HUES48 (cell line): Measurements from ENCODE around the gene TRIM8.
A peak's percentile ranks its signal among the peaks of the same experiment; 100 is the strongest.

ENCODE experiments used
- H3K27ac ChIP-seq: one replicate; pipeline ENCODE4 v1.7.0; 2013; ENCODE audit warnings: low read depth, low read length, inconsistent platforms
- H3K27me3 ChIP-seq: 2 replicates; pipeline ENCODE4 v1.6.1; 2013; ENCODE audit warnings: mild to moderate bottlenecking, low read length; ENCODE audit not compliant: control insufficient read depth, insufficient read depth
- H3K36me3 ChIP-seq: 2 replicates; pipeline ENCODE4 v1.6.1; 2013; ENCODE audit warnings: low read length; ENCODE audit not compliant: control insufficient read depth, insufficient read depth
- H3K4me1 ChIP-seq: 2 replicates; pipeline ENCODE4 v1.6.1; 2013; ENCODE audit warnings: mild to moderate bottlenecking, low read length; ENCODE audit not compliant: control insufficient read depth, insufficient read depth
- H3K4me3 ChIP-seq: 2 replicates; pipeline ENCODE4 v1.5.1; 2013; ENCODE audit warnings: mild to moderate bottlenecking, low read depth, low read length
- H3K9ac ChIP-seq: 2 replicates; pipeline ENCODE4 v1.6.1; 2013; ENCODE audit warnings: mild to moderate bottlenecking, low read depth, low read length, moderate library complexity
- H3K9me3 ChIP-seq: 2 replicates; pipeline ENCODE4 v1.6.1; 2013; ENCODE audit warnings: low read length; ENCODE audit not compliant: control insufficient read depth, insufficient read depth

Gene TRIM8

GRCh38 chr10:102644066-102644645 lies at the start of gene TRIM8:
TSS of gene TRIM8 (plus strand) at chr10:102644479. CDS start at chr10:102644618, 139 bp downstream.
- peak within 1 kb of the TSS; percentile 75 for H3K4me3 ChIP-seq
- H3K36me3 ChIP-seq, result no peaks in the 10 kb centered on the region
- peaks cover 22% of the 10 kb centered on the region for H3K4me1 ChIP-seq
- no peaks in the 10 kb centered on the region for H3K9me3 ChIP-seq
- H3K27me3 ChIP-seq, result no peaks in the 10 kb centered on the region
- H3K27ac ChIP-seq, result peak within 1 kb of the TSS; percentile 98
- H3K9ac ChIP-seq, result peak within 1 kb of the TSS; percentile 73

GRCh38 chr10:102595293-102595692 lies 49.0 kb upstream of the TRIM8 start:
- H3K4me1 ChIP-seq, result peaks cover 8% of the 10 kb centered on the region; the same call in 1 of the 2 replicates
- no peaks in the 10 kb centered on the region for H3K9me3 ChIP-seq
- no peaks in the 10 kb centered on the region; the same call in 1 of the 2 replicates for H3K36me3 ChIP-seq
- no peaks in the 10 kb centered on the region for H3K27me3 ChIP-seq
- peak overlapping the region; percentile 31 for H3K27ac ChIP-seq
- no peak overlapping the region for H3K9ac ChIP-seq
- H3K4me3 ChIP-seq, result no peak overlapping the region

GRCh38 chr10:102595897-102596296 lies 48.4 kb upstream of the TRIM8 start:
- Histone ChIP-seq H3K36me3 (no peaks in the 10 kb centered on the region; the same call in 1 of the 2 replicates), H3K9me3 (no peaks in the 10 kb centered on the region), H3K4me3 (no peak overlapping the region), H3K4me1 (peaks cover 8% of the 10 kb centered on the region; the same call in 1 of the 2 replicates), H3K9ac (no peak overlapping the region), H3K27ac (peak overlapping the region; percentile 39), H3K27me3 (no peaks in the 10 kb centered on the region)

GRCh38 chr10:102596506-102596971 lies 47.7 kb upstream of the TRIM8 start:
- no peak overlapping the region for H3K4me3 ChIP-seq
- peaks cover 8% of the 10 kb centered on the region; the same call in 1 of the 2 replicates for H3K4me1 ChIP-seq
- no peaks in the 10 kb centered on the region for H3K27me3 ChIP-seq
- no peaks in the 10 kb centered on the region for H3K9me3 ChIP-seq
- H3K9ac ChIP-seq, result no peak overlapping the region
- no peaks in the 10 kb centered on the region; the same call in 1 of the 2 replicates for H3K36me3 ChIP-seq
- peak overlapping the region; percentile 39 for H3K27ac ChIP-seq

- H3K9me3 ChIP-seq, result no peaks in the 10 kb centered on the region
- peaks cover 8% of the 10 kb centered on the region; the same call in 1 of the 2 replicates for H3K4me1 ChIP-seq
- H3K27me3 ChIP-seq, result no peaks in the 10 kb centered on the region
- H3K9ac ChIP-seq, result no peak overlapping the region
- no peak overlapping the region for H3K27ac ChIP-seq
- H3K36me3 ChIP-seq, result no peaks in the 10 kb centered on the region; the same call in 1 of the 2 replicates
- no peak overlapping the region for H3K4me3 ChIP-seq
These were observed 46.9 kb upstream of the TRIM8 start for GRCh38 chr10:102597131-102597991.

- H3K36me3 ChIP-seq, result no peaks in the 10 kb centered on the region; the same call in 1 of the 2 replicates
- no peaks in the 10 kb centered on the region for H3K9me3 ChIP-seq
- H3K9ac ChIP-seq, result no peak overlapping the region
- peaks cover 8% of the 10 kb centered on the region; the same call in 1 of the 2 replicates for H3K4me1 ChIP-seq
- no peaks in the 10 kb centered on the region for H3K27me3 ChIP-seq
- no peak overlapping the region for H3K4me3 ChIP-seq
- H3K27ac ChIP-seq, result no peak overlapping the region
These were observed 46.0 kb upstream of the TRIM8 start for GRCh38 chr10:102598243-102598642.

GRCh38 chr10:102599565-102600327 lies 44.5 kb upstream of the TRIM8 start:
- Histone ChIP-seq H3K4me3 (no peak overlapping the region), H3K9me3 (no peaks in the 10 kb centered on the region), H3K27me3 (no peaks in the 10 kb centered on the region), H3K9ac (no peak overlapping the region), H3K4me1 (peaks cover 8% of the 10 kb centered on the region), H3K36me3 (no peaks in the 10 kb centered on the region; the same call in 1 of the 2 replicates), H3K27ac (no peak overlapping the region)

- H3K9me3 ChIP-seq, result no peaks in the 10 kb centered on the region
- peaks cover 5% of the 10 kb centered on the region for H3K4me1 ChIP-seq
- no peaks in the 10 kb centered on the region; the same call in 1 of the 2 replicates for H3K36me3 ChIP-seq
- H3K27ac ChIP-seq, result no peak overlapping the region
- no peak overlapping the region for H3K4me3 ChIP-seq
- no peaks in the 10 kb centered on the region for H3K27me3 ChIP-seq
- no peak overlapping the region for H3K9ac ChIP-seq
These were observed 43.5 kb upstream of the TRIM8 start for GRCh38 chr10:102600816-102601215.

- no peak overlapping the region for H3K9ac ChIP-seq
- no peak overlapping the region for H3K27ac ChIP-seq
- no peaks in the 10 kb centered on the region for H3K9me3 ChIP-seq
- no peak overlapping the region for H3K4me3 ChIP-seq
- H3K36me3 ChIP-seq, result no peaks in the 10 kb centered on the region; the same call in 1 of the 2 replicates
- H3K4me1 ChIP-seq, result no peaks in the 10 kb centered on the region; the same call in 1 of the 2 replicates
- no peaks in the 10 kb centered on the region for H3K27me3 ChIP-seq
These were observed 42.6 kb upstream of the TRIM8 start for GRCh38 chr10:102601639-102602038.

- Histone ChIP-seq H3K9ac (no peak overlapping the region), H3K27ac (no peak overlapping the region), H3K9me3 (no peaks in the 10 kb centered on the region), H3K4me3 (no peak overlapping the region), H3K36me3 (no peaks in the 10 kb centered on the region; the same call in 1 of the 2 replicates), H3K4me1 (no peaks in the 10 kb centered on the region; the same call in 1 of the 2 replicates), H3K27me3 (no peaks in the 10 kb centered on the region)
These were observed 41.8 kb upstream of the TRIM8 start for GRCh38 chr10:102602272-102603045.
